IPS-18a (cell line): ENCODE results near the gene SLC22A7.

ENCODE experiments used
- H3K27ac ChIP-seq: one replicate; pipeline ENCODE4 v1.5.1; 2013; ENCODE audit warnings: low read length
- H3K27me3 ChIP-seq: one replicate; pipeline ENCODE4 v1.6.1; 2013; ENCODE audit warnings: mild to moderate bottlenecking, low read length; ENCODE audit not compliant: control insufficient read depth, insufficient read depth
- H3K36me3 ChIP-seq: one replicate; pipeline ENCODE4 v1.6.1; 2013; ENCODE audit warnings: low read depth, low read length; ENCODE audit not compliant: control insufficient read depth
- H3K4me1 ChIP-seq: one replicate; pipeline ENCODE4 v1.6.1; 2013; ENCODE audit warnings: low read depth, low read length; ENCODE audit not compliant: control insufficient read depth
- H3K4me3 ChIP-seq: one replicate; pipeline ENCODE4 v1.5.1; 2013; ENCODE audit warnings: low read length
- H3K9ac ChIP-seq: one replicate; pipeline ENCODE4 v1.6.1; 2013; ENCODE audit warnings: mild to moderate bottlenecking, low read length, moderate library complexity
- H3K9me3 ChIP-seq: one replicate; pipeline ENCODE4 v1.6.1; 2013; ENCODE audit warnings: low read depth, low read length; ENCODE audit not compliant: control insufficient read depth

SLC22A7 gene

GRCh38 chr6:43268782-43269272 lies 29.2 kb upstream of the SLC22A7 start:
- Histone ChIP-seq H3K4me3 (no peak overlapping the region), H3K27ac (no peak overlapping the region), H3K27me3 (peaks cover 38% of the 10 kb centered on the region), H3K9ac (no peak overlapping the region), H3K36me3 (no peaks in the 10 kb centered on the region), H3K4me1 (peaks cover 13% of the 10 kb centered on the region), H3K9me3 (no peaks in the 10 kb centered on the region)

- peak overlapping the region; percentile 31 for H3K4me3 ChIP-seq
- no peak overlapping the region for H3K9ac ChIP-seq
- H3K9me3 ChIP-seq = no peaks in the 10 kb centered on the region
- peaks cover 44% of the 10 kb centered on the region for H3K27me3 ChIP-seq
- peaks cover 13% of the 10 kb centered on the region for H3K4me1 ChIP-seq
- H3K36me3 ChIP-seq = no peaks in the 10 kb centered on the region
- H3K27ac ChIP-seq = no peak overlapping the region
These were observed 28.6 kb upstream of the SLC22A7 start for GRCh38 chr6:43269273-43270007.

GRCh38 chr6:43271103-43271815 lies 26.8 kb upstream of the SLC22A7 start:
- Histone ChIP-seq H3K4me1 (peaks cover 13% of the 10 kb centered on the region), H3K27me3 (peaks cover 61% of the 10 kb centered on the region), H3K9ac (no peak overlapping the region)

GRCh38 chr6:43271944-43272343 lies 26.1 kb upstream of the SLC22A7 start:
- Histone ChIP-seq H3K9ac (no peak overlapping the region), H3K27ac (no peak overlapping the region), H3K9me3 (no peaks in the 10 kb centered on the region), H3K4me1 (peaks cover 13% of the 10 kb centered on the region), H3K4me3 (no peak overlapping the region), H3K36me3 (no peaks in the 10 kb centered on the region), H3K27me3 (peaks cover 68% of the 10 kb centered on the region)

More at GRCh38 chr6:43271103-43271815, 26.8 kb upstream of the SLC22A7 start:
- no peaks in the 10 kb centered on the region for H3K9me3 ChIP-seq
- H3K4me3 ChIP-seq = no peak overlapping the region
- no peaks in the 10 kb centered on the region for H3K36me3 ChIP-seq
- no peak overlapping the region for H3K27ac ChIP-seq

- no peaks in the 10 kb centered on the region for H3K9me3 ChIP-seq
- H3K4me3 ChIP-seq = no peak overlapping the region
- H3K36me3 ChIP-seq = no peaks in the 10 kb centered on the region
- no peak overlapping the region for H3K9ac ChIP-seq
- H3K27me3 ChIP-seq = peaks cover 59% of the 10 kb centered on the region
- peaks cover 8% of the 10 kb centered on the region for H3K4me1 ChIP-seq
- H3K27ac ChIP-seq = no peak overlapping the region
These were observed 24.4 kb upstream of the SLC22A7 start for GRCh38 chr6:43273707-43274106.

GRCh38 chr6:43274127-43274915 lies 23.7 kb upstream of the SLC22A7 start:
- Histone ChIP-seq H3K27ac (no peak overlapping the region), H3K36me3 (no peaks in the 10 kb centered on the region), H3K27me3 (peaks cover 53% of the 10 kb centered on the region), H3K9ac (no peak overlapping the region), H3K4me1 (peaks cover 12% of the 10 kb centered on the region), H3K4me3 (peak overlapping the region; percentile 56), H3K9me3 (no peaks in the 10 kb centered on the region)

- Histone ChIP-seq H3K9me3 (no peaks in the 10 kb centered on the region), H3K9ac (no peak overlapping the region), H3K36me3 (no peaks in the 10 kb centered on the region), H3K4me3 (peak overlapping the region; percentile 56), H3K4me1 (peaks cover 9% of the 10 kb centered on the region), H3K27ac (no peak overlapping the region), H3K27me3 (peaks cover 46% of the 10 kb centered on the region)
These were observed 23.0 kb upstream of the SLC22A7 start for GRCh38 chr6:43274916-43275597.

GRCh38 chr6:43275801-43276576 lies 22.1 kb upstream of the SLC22A7 start:
- peaks cover 9% of the 10 kb centered on the region for H3K4me1 ChIP-seq
- no peak overlapping the region for H3K27ac ChIP-seq
- no peaks in the 10 kb centered on the region for H3K36me3 ChIP-seq
- H3K9me3 ChIP-seq = no peaks in the 10 kb centered on the region
- H3K4me3 ChIP-seq = peak overlapping the region; percentile 56
- no peak overlapping the region for H3K9ac ChIP-seq
- peaks cover 42% of the 10 kb centered on the region for H3K27me3 ChIP-seq

GRCh38 chr6:43276577-43277305 lies 21.3 kb upstream of the SLC22A7 start:
- Histone ChIP-seq H3K4me1 (peaks cover 9% of the 10 kb centered on the region), H3K9me3 (no peaks in the 10 kb centered on the region), H3K36me3 (no peaks in the 10 kb centered on the region), H3K27me3 (peaks cover 42% of the 10 kb centered on the region), H3K4me3 (peak overlapping the region; percentile 56), H3K27ac (no peak overlapping the region), H3K9ac (no peak overlapping the region)

- no peaks in the 10 kb centered on the region for H3K36me3 ChIP-seq
- H3K4me1 ChIP-seq = peaks cover 9% of the 10 kb centered on the region
- no peak overlapping the region for H3K27ac ChIP-seq
- H3K9me3 ChIP-seq = no peaks in the 10 kb centered on the region
- H3K4me3 ChIP-seq = no peak overlapping the region
- H3K9ac ChIP-seq = no peak overlapping the region
- H3K27me3 ChIP-seq = peaks cover 42% of the 10 kb centered on the region
These were observed 20.8 kb upstream of the SLC22A7 start for GRCh38 chr6:43277306-43277642.
